Astrocyte (in vitro differentiated cells and primary cell): ENCODE measurements around the gene RHEBL1.

Source experiments
- EZH2 ChIP-seq: IDR thresholded peaks from 2 replicates; pipeline ENCODE4 v1.6.1; 2012; ENCODE audit warnings: mild to moderate bottlenecking, low read length, inconsistent platforms; ENCODE audit not compliant: insufficient read depth
- TF ChIP-seq, protein P1 (sequence below): IDR thresholded peaks from 2 replicates; pipeline ENCODE4 v1.5.1; 2011; ENCODE audit warnings: low read depth, mild to moderate bottlenecking, inconsistent platforms, low read length, moderate library complexity; ENCODE audit not compliant: insufficient read depth

- no peak for TF ChIP-seq EZH2
- TF ChIP-seq, protein P1, sequence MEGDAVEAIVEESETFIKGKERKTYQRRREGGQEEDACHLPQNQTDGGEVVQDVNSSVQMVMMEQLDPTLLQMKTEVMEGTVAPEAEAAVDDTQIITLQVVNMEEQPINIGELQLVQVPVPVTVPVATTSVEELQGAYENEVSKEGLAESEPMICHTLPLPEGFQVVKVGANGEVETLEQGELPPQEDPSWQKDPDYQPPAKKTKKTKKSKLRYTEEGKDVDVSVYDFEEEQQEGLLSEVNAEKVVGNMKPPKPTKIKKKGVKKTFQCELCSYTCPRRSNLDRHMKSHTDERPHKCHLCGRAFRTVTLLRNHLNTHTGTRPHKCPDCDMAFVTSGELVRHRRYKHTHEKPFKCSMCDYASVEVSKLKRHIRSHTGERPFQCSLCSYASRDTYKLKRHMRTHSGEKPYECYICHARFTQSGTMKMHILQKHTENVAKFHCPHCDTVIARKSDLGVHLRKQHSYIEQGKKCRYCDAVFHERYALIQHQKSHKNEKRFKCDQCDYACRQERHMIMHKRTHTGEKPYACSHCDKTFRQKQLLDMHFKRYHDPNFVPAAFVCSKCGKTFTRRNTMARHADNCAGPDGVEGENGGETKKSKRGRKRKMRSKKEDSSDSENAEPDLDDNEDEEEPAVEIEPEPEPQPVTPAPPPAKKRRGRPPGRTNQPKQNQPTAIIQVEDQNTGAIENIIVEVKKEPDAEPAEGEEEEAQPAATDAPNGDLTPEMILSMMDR, result no peak
Observed at GRCh38 chr12:49055092-49055491, 14.7 kb downstream of the RHEBL1 start.
